ENCODE results near the gene FOXA3.

The FOXA3 gene
- 0 to 0.34 reads per million in 2 donors for total RNA-seq

GRCh38 chr19:45863840-45864628 lies at the start of gene FOXA3:
TSS of gene FOXA3 (plus strand) at chr19:45864326. CDS start at chr19:45864457, 131 bp downstream.
- peak; percentile 24 to 64 (median 45) for DNase-seq

- DNase-seq: no peak
These were observed 49.2 kb upstream of the FOXA3 start, which contains the start of gene RSPH6A for GRCh38 chr19:45814851-45815480. TSS of gene RSPH6A (minus strand) at chr19:45815308. CDS start at chr19:45815176, 132 bp downstream.

- DNase-seq: no peak
These were observed 48.5 kb upstream of the FOXA3 start for GRCh38 chr19:45815481-45816216.

GRCh38 chr19:45816236-45817009 lies 47.7 kb upstream of the FOXA3 start:
- DNase-seq: no peak

GRCh38 chr19:45817010-45817724 lies 47.0 kb upstream of the FOXA3 start:
- peak; percentile 88 to 97 (median 92) for DNase-seq

- DNase-seq: no peak
These were observed 46.3 kb upstream of the FOXA3 start for GRCh38 chr19:45817725-45818301.

GRCh38 chr19:45819769-45820168 lies 44.4 kb upstream of the FOXA3 start:
- DNase-seq: no peak

- no peak for DNase-seq
These were observed 43.6 kb upstream of the FOXA3 start for GRCh38 chr19:45820413-45821102.

GRCh38 chr19:45821103-45821521 lies 43.0 kb upstream of the FOXA3 start:
- DNase-seq: no peak

GRCh38 chr19:45821570-45821969 lies 42.6 kb upstream of the FOXA3 start:
- no peak for DNase-seq

GRCh38 chr19:45822716-45823115 lies 41.4 kb upstream of the FOXA3 start:
- DNase-seq: no peak

GRCh38 chr19:45823182-45823581 lies 40.9 kb upstream of the FOXA3 start:
- DNase-seq: no peak

- no peak for DNase-seq
These were observed 40.1 kb upstream of the FOXA3 start for GRCh38 chr19:45824041-45824471.

GRCh38 chr19:45824531-45825262 lies 39.4 kb upstream of the FOXA3 start:
- no peak for DNase-seq

GRCh38 chr19:45825263-45825605 lies 38.9 kb upstream of the FOXA3 start:
- DNase-seq: no peak

GRCh38 chr19:45825917-45826893 lies 37.9 kb upstream of the FOXA3 start:
- no peak for DNase-seq

GRCh38 chr19:45826934-45827333 lies 37.2 kb upstream of the FOXA3 start:
- DNase-seq: no peak

GRCh38 chr19:45827459-45828093 lies 36.5 kb upstream of the FOXA3 start:
- no peak for DNase-seq
